Natural killer cell (primary cell): Measurements from ENCODE around the gene OXCT2. TPM values are rescaled to one million over a fixed set of nuclear protein-coding genes. Genes with fewer than 3 reads are reported as not detected.
A peak's percentile ranks its signal among the peaks of the same experiment; 100 is the strongest.

Experiments used
- ATAC-seq, 3 donors: fragments of 150-1000 bp in 2 of 3; fragments of 200-7000 bp in 1 of 3; cut with Tn5 transposase; 1 replicate in 1 of 3; 2 replicates in 2 of 3; pipeline ENCODE4 v1.10.0; 2021; ENCODE audit warnings: mild to moderate bottlenecking in 2 of 3, moderate library complexity in 2 of 3
- DNase-seq, 2 donors: peaks; one replicate each; pipeline versions ENCODE4 v3.0.0 to v3.0.0-alpha.2; 2013 to 2021; ENCODE audit warnings: mixed read lengths in 1 of 2
- H3K27ac ChIP-seq: one replicate; pipeline ENCODE4 v1.5.1; 2013; ENCODE audit warnings: mild to moderate bottlenecking, low read length
- H3K27me3 ChIP-seq: one replicate; pipeline ENCODE4 v1.6.1; 2013; ENCODE audit warnings: low read length; ENCODE audit not compliant: control insufficient read depth, insufficient read depth
- H3K36me3 ChIP-seq: one replicate; pipeline ENCODE4 v1.6.1; 2013; ENCODE audit warnings: low read length; ENCODE audit not compliant: control insufficient read depth, insufficient read depth
- H3K4me1 ChIP-seq: one replicate; pipeline ENCODE4 v1.6.1; 2013; ENCODE audit warnings: low read length; ENCODE audit not compliant: control insufficient read depth, insufficient read depth
- H3K4me3 ChIP-seq: one replicate; pipeline ENCODE4 v1.5.1; 2013; ENCODE audit warnings: low read length
- H3K9me3 ChIP-seq: one replicate; pipeline ENCODE4 v1.6.1; 2013; ENCODE audit warnings: low read length; ENCODE audit not compliant: control insufficient read depth, insufficient read depth
- H3K27ac Mint-ChIP-seq, 2 donors: one replicate each; pipeline ENCODE4 v1.8.0; 2022; ENCODE audit warnings: mild to moderate bottlenecking in 2 of 2, mixed read lengths in 2 of 2, moderate library complexity in 1 of 2
- H3K27me3 Mint-ChIP-seq, 2 donors: one replicate each; pipeline ENCODE4 v1.8.0; 2022; ENCODE audit warnings: low read depth in 2 of 2, mixed read lengths in 2 of 2
- H3K36me3 Mint-ChIP-seq: one replicate; pipeline ENCODE4 v1.8.0; 2022; ENCODE audit warnings: mixed read lengths
- H3K4me1 Mint-ChIP-seq, 2 donors: one replicate each; pipeline ENCODE4 v1.8.0; 2022; ENCODE audit warnings: mixed read lengths in 2 of 2
- H3K4me3 Mint-ChIP-seq: one replicate; pipeline ENCODE4 v1.8.0; 2022; ENCODE audit warnings: mild to moderate bottlenecking, moderate library complexity, mixed read lengths
- H3K9me3 Mint-ChIP-seq, 2 donors: one replicate each; pipeline ENCODE4 v1.8.0; 2022; ENCODE audit warnings: mixed read lengths in 2 of 2
- WGBS: methylation state at CpG from one replicate; pipeline ENCODE4 v1.1.7; 2013; ENCODE audit warnings: missing lambda C conversion rate; ENCODE audit not compliant: insufficient coverage; 5-methylcytosine and 5-hydroxymethylcytosine counted together
- intact Hi-C: fragments of 100-400 bp; cut with micrococcal nuclease; formaldehyde crosslinking; loops from one replicate; pipeline ENCODE4 v1.14.2; 2022
- total RNA-seq, 4 donors: library from RNA; stranded (reverse); fragments of 120-200 nt in 1 of 4; gene quantifications; one replicate each; pipeline versions ENCODE4 v1.2.3 to v1.2.4, GENCODE V29; 2013 to 2022
- TF ChIP-seq, protein P1 (sequence below): fragments of 200-600 bp; IDR thresholded peaks from one replicate; pipeline ENCODE4 v1.8.0; 2022; ENCODE audit warnings: antibody characterized with exemption

Gene OXCT2
- total RNA-seq, 3 donors from 2014 or later (not counting 1 experiment from before 2014, with no cell fraction given): 0.42 to 2.2 (median 1.9) TPM

DNA sequence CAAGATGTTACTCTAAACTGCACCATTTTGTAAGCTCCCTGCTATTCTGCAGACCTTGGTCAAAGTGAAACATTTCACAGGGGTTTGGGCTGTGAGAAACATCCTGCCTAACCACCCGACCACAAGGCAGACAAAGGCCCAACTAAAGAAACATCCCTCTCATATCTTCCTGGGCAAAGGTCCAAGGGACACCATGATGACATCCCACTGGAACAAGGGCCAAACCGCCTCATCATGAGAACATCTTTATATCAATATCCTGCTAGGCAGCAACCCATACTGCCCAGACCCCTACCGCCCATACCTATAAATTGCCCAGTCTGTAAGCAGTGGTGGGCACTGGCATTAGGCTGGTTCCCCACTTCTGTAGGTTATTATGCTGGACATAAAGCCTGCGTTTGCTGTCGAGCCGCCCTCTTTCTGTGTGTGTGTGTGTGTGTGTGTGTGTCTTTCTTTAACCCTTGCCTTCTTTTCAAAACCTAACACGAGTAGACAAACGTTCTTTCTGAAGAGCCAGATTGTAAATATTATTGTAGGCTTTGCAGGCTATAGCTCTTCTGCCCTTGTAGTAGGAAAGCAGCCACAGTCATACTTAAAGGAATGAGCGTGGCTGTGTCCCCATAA lies 33.5 kb downstream of the OXCT2 start:
- Histone ChIP-seq H3K27me3 (no peaks in the 10 kb centered on the region), H3K27ac (peak overlapping the region; percentile 36), H3K36me3 (peaks cover 25% of the 10 kb centered on the region), H3K9me3 (no peaks in the 10 kb centered on the region), H3K4me1 (peaks cover 38% of the 10 kb centered on the region), H3K4me3 (no peak overlapping the region)
- intact Hi-C loops: no loop called here
- ATAC-seq (peak; percentile 39 to 49 (median 46)), DNase-seq (peak; percentile 34 to 43)
- Mint-ChIP-seq H3K27me3 (peaks cover 0 to 8% of the 10 kb centered on the region in 2 donors), H3K9me3 (peaks cover 2 to 5% of the 10 kb centered on the region in 2 donors), H3K4me3 (peak overlapping the region; percentile 91), H3K27ac (peak overlapping the region; percentile 85 to 96), H3K4me1 (peaks cover 42% of the 10 kb centered on the region in 2 donors), H3K36me3 (peaks cover 10% of the 10 kb centered on the region)
- 60% methylated on average over 4 of the region's 9 CpGs for WGBS
- TF ChIP-seq, protein P1, sequence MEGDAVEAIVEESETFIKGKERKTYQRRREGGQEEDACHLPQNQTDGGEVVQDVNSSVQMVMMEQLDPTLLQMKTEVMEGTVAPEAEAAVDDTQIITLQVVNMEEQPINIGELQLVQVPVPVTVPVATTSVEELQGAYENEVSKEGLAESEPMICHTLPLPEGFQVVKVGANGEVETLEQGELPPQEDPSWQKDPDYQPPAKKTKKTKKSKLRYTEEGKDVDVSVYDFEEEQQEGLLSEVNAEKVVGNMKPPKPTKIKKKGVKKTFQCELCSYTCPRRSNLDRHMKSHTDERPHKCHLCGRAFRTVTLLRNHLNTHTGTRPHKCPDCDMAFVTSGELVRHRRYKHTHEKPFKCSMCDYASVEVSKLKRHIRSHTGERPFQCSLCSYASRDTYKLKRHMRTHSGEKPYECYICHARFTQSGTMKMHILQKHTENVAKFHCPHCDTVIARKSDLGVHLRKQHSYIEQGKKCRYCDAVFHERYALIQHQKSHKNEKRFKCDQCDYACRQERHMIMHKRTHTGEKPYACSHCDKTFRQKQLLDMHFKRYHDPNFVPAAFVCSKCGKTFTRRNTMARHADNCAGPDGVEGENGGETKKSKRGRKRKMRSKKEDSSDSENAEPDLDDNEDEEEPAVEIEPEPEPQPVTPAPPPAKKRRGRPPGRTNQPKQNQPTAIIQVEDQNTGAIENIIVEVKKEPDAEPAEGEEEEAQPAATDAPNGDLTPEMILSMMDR: no peak

DNA sequence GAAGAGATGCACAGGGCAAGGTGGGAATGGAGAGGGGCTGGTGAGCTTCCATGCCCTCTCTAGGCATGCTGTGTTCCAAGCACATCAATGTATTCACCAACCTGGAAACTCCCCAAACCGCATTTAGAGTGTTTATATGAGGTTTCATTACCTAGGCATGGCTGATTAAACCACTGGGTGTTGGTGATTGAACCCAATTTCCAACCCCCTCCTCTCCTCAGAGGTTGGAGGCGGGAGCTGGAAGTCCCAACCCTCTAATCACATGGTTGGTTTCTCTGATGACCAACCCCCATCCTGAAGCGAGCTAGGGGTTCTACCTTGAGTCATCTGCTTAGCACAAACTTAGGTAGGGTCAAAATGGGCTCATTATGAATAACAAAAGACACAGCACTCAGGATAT lies 35.4 kb downstream of the OXCT2 start:
- Histone ChIP-seq H3K4me3 (no peak overlapping the region), H3K36me3 (peaks cover 9% of the 10 kb centered on the region), H3K9me3 (no peaks in the 10 kb centered on the region), H3K27me3 (no peaks in the 10 kb centered on the region), H3K27ac (no peak overlapping the region), H3K4me1 (peaks cover 38% of the 10 kb centered on the region)
- intact Hi-C loops: no loop called here
- peaks cover 2 to 5% of the 10 kb centered on the region in 2 donors for H3K9me3 Mint-ChIP-seq
- peak overlapping the region; percentile 85 to 96 for H3K27ac Mint-ChIP-seq
- 78% methylated on average over 2 of the region's 3 CpGs for WGBS
- peaks cover 34 to 42% of the 10 kb centered on the region in 2 donors for H3K4me1 Mint-ChIP-seq
- DNase-seq (no peak), ATAC-seq (no peak)
- peaks cover 4 to 12% of the 10 kb centered on the region in 2 donors for H3K27me3 Mint-ChIP-seq
- no peaks in the 10 kb centered on the region for H3K36me3 Mint-ChIP-seq
- H3K4me3 Mint-ChIP-seq: no peak overlapping the region
- TF ChIP-seq, protein P1: no peak

GRCh38 chr1:39733161-39733560 lies 38.0 kb downstream of the OXCT2 start:
- Histone ChIP-seq H3K36me3 (no peaks in the 10 kb centered on the region), H3K9me3 (no peaks in the 10 kb centered on the region), H3K4me1 (peaks cover 21% of the 10 kb centered on the region), H3K27ac (no peak overlapping the region), H3K27me3 (peaks cover 3% of the 10 kb centered on the region), H3K4me3 (no peak overlapping the region)
- H3K4me3 Mint-ChIP-seq: no peak overlapping the region
- H3K9me3 Mint-ChIP-seq: peaks cover 2 to 5% of the 10 kb centered on the region in 2 donors
- WGBS: 80% methylated on average over 7 of the region's 7 CpGs
- no peaks in the 10 kb centered on the region for H3K36me3 Mint-ChIP-seq
- DNase-seq (no peak), ATAC-seq (no peak)
- intact Hi-C loops: no loop called here
- peaks cover 31 to 35% of the 10 kb centered on the region in 2 donors for H3K4me1 Mint-ChIP-seq
- H3K27ac Mint-ChIP-seq: no peak overlapping the region
- TF ChIP-seq, protein P1: no peak
- H3K27me3 Mint-ChIP-seq: peaks cover 26 to 36% of the 10 kb centered on the region in 2 donors

DNA sequence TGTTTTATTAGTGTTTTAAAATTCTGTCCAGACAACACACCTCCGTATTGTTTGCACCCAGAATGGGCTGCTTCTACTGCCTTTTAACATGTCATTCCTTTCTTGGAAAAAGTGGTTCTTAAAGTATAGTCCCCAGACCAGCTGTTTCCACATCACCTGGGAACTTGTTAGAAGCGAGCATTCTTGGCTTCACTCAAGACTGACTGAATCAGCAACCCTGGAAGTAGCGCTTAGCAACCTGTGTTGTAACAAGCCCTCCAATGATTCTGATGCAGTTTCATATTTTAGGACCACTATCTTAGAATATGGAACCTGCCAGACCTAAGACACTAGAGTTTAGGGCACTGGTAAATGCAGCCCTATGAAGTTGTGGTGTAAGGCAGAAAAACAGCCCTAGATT lies 38.4 kb downstream of the OXCT2 start:
- TF ChIP-seq, protein P1: no peak
- peaks cover 31 to 41% of the 10 kb centered on the region in 2 donors for H3K27me3 Mint-ChIP-seq
- no peak overlapping the region for H3K27ac Mint-ChIP-seq
- Histone ChIP-seq H3K4me1 (peaks cover 16% of the 10 kb centered on the region), H3K27ac (no peak overlapping the region), H3K36me3 (no peaks in the 10 kb centered on the region), H3K4me3 (no peak overlapping the region), H3K9me3 (no peaks in the 10 kb centered on the region), H3K27me3 (peaks cover 7% of the 10 kb centered on the region)
- H3K4me3 Mint-ChIP-seq: no peak overlapping the region
- DNase-seq (no peak), ATAC-seq (no peak)
- peaks cover 30 to 35% of the 10 kb centered on the region in 2 donors for H3K4me1 Mint-ChIP-seq
- WGBS: 71% methylated on average over 3 of the region's 3 CpGs
- no peaks in the 10 kb centered on the region for H3K36me3 Mint-ChIP-seq
- intact Hi-C loops: no loop called here
- peaks cover 2 to 5% of the 10 kb centered on the region in 2 donors for H3K9me3 Mint-ChIP-seq
